Activated CD8-positive, alpha-beta memory T cell treated with anti-CD3 and anti-CD28 coated beads for 48 hours (primary cell): ENCODE measurements around the gene ERAP2.
"Not testable (repeated sequence)": the region's sequence is repeated elsewhere in the genome, so short reads cannot be mapped to it uniquely, and the experiment has no call there.

Experiments used
- DNase-seq, 3 experiments: peaks; one replicate each; pipeline ENCODE4 v3.0.0-alpha.2; 2020; ENCODE audit warnings: low read depth in 2 of 3, low spot score in 2 of 3

The ERAP2 gene

GRCh38 chr5:96876292-96876850 is at the start of gene ERAP2:
Gene ERAP2, plus strand, starts transcription at chr5:96876500. Its CDS starts 3,186 bp downstream, at chr5:96879686.
- no peak for DNase-seq

GRCh38 chr5:96829297-96829696 is 47.0 kb upstream of the ERAP2 start:
- DNase-seq = no peak

- DNase-seq = no peak
These were observed 42.3 kb upstream of the ERAP2 start for GRCh38 chr5:96834016-96834415.

- no peak for DNase-seq
These were observed 40.5 kb upstream of the ERAP2 start for GRCh38 chr5:96835791-96836191.

- no peak for DNase-seq
These were observed 39.5 kb upstream of the ERAP2 start for GRCh38 chr5:96836817-96837216.

GRCh38 chr5:96837303-96837702 is 39.0 kb upstream of the ERAP2 start:
- DNase-seq = no peak

- DNase-seq = no peak
These were observed 37.9 kb upstream of the ERAP2 start for GRCh38 chr5:96838201-96839070.

GRCh38 chr5:96839071-96839592 is 37.2 kb upstream of the ERAP2 start:
- no peak for DNase-seq

- DNase-seq = not testable (repeated sequence)
These were observed 34.4 kb upstream of the ERAP2 start for GRCh38 chr5:96841931-96842330.

GRCh38 chr5:96843140-96843539 is 33.2 kb upstream of the ERAP2 start:
- no peak for DNase-seq

GRCh38 chr5:96844481-96844990 is 31.8 kb upstream of the ERAP2 start:
- no peak for DNase-seq

- DNase-seq = no peak
These were observed 24.8 kb upstream of the ERAP2 start for GRCh38 chr5:96851312-96852062.

GRCh38 chr5:96852759-96853158 is 23.5 kb upstream of the ERAP2 start:
- no peak for DNase-seq

- DNase-seq = no peak
These were observed 22.2 kb upstream of the ERAP2 start for GRCh38 chr5:96854067-96854466.

- no peak for DNase-seq
These were observed 21.0 kb upstream of the ERAP2 start for GRCh38 chr5:96855031-96855872.

GRCh38 chr5:96856371-96856770 is 19.9 kb upstream of the ERAP2 start:
- DNase-seq = no peak

- no peak for DNase-seq
These were observed 18.8 kb upstream of the ERAP2 start for GRCh38 chr5:96857454-96857853.

- DNase-seq = no peak
These were observed 18.4 kb upstream of the ERAP2 start for GRCh38 chr5:96857924-96858323.

- DNase-seq = no peak
These were observed 16.9 kb upstream of the ERAP2 start for GRCh38 chr5:96859375-96859774.

- no peak for DNase-seq
These were observed 15.2 kb upstream of the ERAP2 start for GRCh38 chr5:96861076-96861475.

GRCh38 chr5:96863114-96863513 is 13.2 kb upstream of the ERAP2 start:
- DNase-seq = no peak
